ENCODE measurements around the gene TYROBP.

TYROBP gene

GRCh38 chr19:35874392-35874930 is 33.6 kb downstream of the TYROBP start:
- no peak for DNase-seq

- DNase-seq, result no peak
These were observed 35.9 kb downstream of the TYROBP start for GRCh38 chr19:35872180-35872579.

GRCh38 chr19:35871611-35872010 is 36.5 kb downstream of the TYROBP start:
- DNase-seq, result no peak

GRCh38 chr19:35870798-35871197 is 37.3 kb downstream of the TYROBP start:
- DNase-seq, result no peak

- peak in 8 of 56 donors; percentile 37 to 73 (median 58) for DNase-seq
These were observed 37.9 kb downstream of the TYROBP start for GRCh38 chr19:35870124-35870736.

GRCh38 chr19:35869327-35870123 is 38.6 kb downstream of the TYROBP start:
- DNase-seq, result peak; percentile 34 to 95 (median 82)

- DNase-seq, result no peak
These were observed 39.2 kb downstream of the TYROBP start for GRCh38 chr19:35868823-35869326.

GRCh38 chr19:35868172-35868822 is 39.8 kb downstream of the TYROBP start, which contains the start of gene APLP1:
APLP1 (plus strand) TSS chr19:35868574; CDS start chr19:35868637, 63 bp downstream.
- peak; percentile 24 to 94 (median 86) for DNase-seq

GRCh38 chr19:35863018-35863417 is 45.1 kb downstream of the TYROBP start:
- no peak for DNase-seq

- no peak for DNase-seq
These were observed 45.6 kb downstream of the TYROBP start for GRCh38 chr19:35862528-35862927.

GRCh38 chr19:35861640-35862160 is 46.4 kb downstream of the TYROBP start:
- DNase-seq, result no peak

- DNase-seq, result no peak
These were observed 47.1 kb downstream of the TYROBP start for GRCh38 chr19:35860818-35861639.

GRCh38 chr19:35860436-35860817 is 47.7 kb downstream of the TYROBP start:
- no peak for DNase-seq

- DNase-seq, result no peak
These were observed 48.7 kb downstream of the TYROBP start for GRCh38 chr19:35859414-35859813.

- DNase-seq, result no peak
These were observed 49.8 kb downstream of the TYROBP start for GRCh38 chr19:35858311-35858710.

GRCh38 chr19:35856546-35857149 is 51.4 kb downstream of the TYROBP start, which contains the start of gene KIRREL2:
KIRREL2 (plus strand) TSS chr19:35856911; CDS start chr19:35857120, 209 bp downstream.
- peak in 8 of 56 donors; percentile 1 to 64 (median 30) for DNase-seq
